Fibroblast of lung (primary cell): ENCODE results near the gene SCD5. TPM values are rescaled to one million over a fixed set of nuclear protein-coding genes. Genes with fewer than 3 reads are reported as not detected.

Experiments
- DNase-seq, 2 donors: peaks; one replicate each; pipeline versions ENCODE4 v3.0.0 to v3.0.0-alpha.2; 2010; ENCODE audit warnings: low read depth in 2 of 2
- H2AFZ ChIP-seq: 2 replicates; pipeline ENCODE4 v1.5.1; 2012; ENCODE audit warnings: low read length, control low read depth, inconsistent platforms
- H3K27ac ChIP-seq: 2 replicates; pipeline ENCODE4 v1.5.1; 2011; ENCODE audit warnings: low read length, control low read depth; ENCODE audit not compliant: insufficient read depth
- H3K27me3 ChIP-seq: 2 replicates; pipeline ENCODE4 v1.5.1; 2011; ENCODE audit warnings: mild to moderate bottlenecking, low read length; ENCODE audit not compliant: control insufficient read depth, insufficient read depth
- H3K36me3 ChIP-seq: 2 replicates; pipeline ENCODE4 v1.5.1; 2011; ENCODE audit warnings: low read length; ENCODE audit not compliant: control insufficient read depth, insufficient read depth
- H3K4me1 ChIP-seq: 2 replicates; pipeline ENCODE4 v1.5.1; 2011; ENCODE audit warnings: low read length; ENCODE audit not compliant: control insufficient read depth, insufficient read depth; ENCODE audit errors: extremely low read depth
- H3K4me2 ChIP-seq: 2 replicates; pipeline ENCODE4 v1.5.1; 2011; ENCODE audit warnings: low read length, control low read depth; ENCODE audit not compliant: insufficient read depth; ENCODE audit errors: extremely low read depth
- H3K4me3 ChIP-seq, 4 experiments: fragments of 200-600 bp in 1 of 4; sonication (generic) in 1 of 4; replicated peaks in 1 of 4; 2 replicates each; pipeline ENCODE4 v1.5.1; 2011 to 2016; ENCODE audit warnings: low read length in 4 of 4, low read depth in 3 of 4, mild to moderate bottlenecking in 3 of 4, control low read depth in 2 of 4, inconsistent platforms in 1 of 4, mixed read lengths in 1 of 4; ENCODE audit not compliant: insufficient read depth in 1 of 4; ENCODE audit errors: control extremely low read depth in 1 of 4
- H3K79me2 ChIP-seq: 2 replicates; pipeline ENCODE4 v1.5.1; 2012; ENCODE audit warnings: mild to moderate bottlenecking, low read length, inconsistent platforms; ENCODE audit not compliant: control insufficient read depth, insufficient read depth
- H3K9ac ChIP-seq: 2 replicates; pipeline ENCODE4 v1.5.1; 2011; ENCODE audit warnings: mild to moderate bottlenecking, low read length, control low read depth; ENCODE audit not compliant: insufficient read depth
- H3K9me3 ChIP-seq: 2 replicates; pipeline ENCODE4 v1.5.1; 2012; ENCODE audit warnings: low read depth, low read length; ENCODE audit not compliant: control insufficient read depth, insufficient read depth
- H4K20me1 ChIP-seq: 2 replicates; pipeline ENCODE4 v1.5.1; 2011; ENCODE audit warnings: low read length; ENCODE audit not compliant: control insufficient read depth, insufficient read depth; ENCODE audit errors: extremely low read depth
- CTCF ChIP-seq, 2 donors: IDR thresholded peaks in 1 of 2; conservative IDR thresholded peaks in 1 of 2; 1 replicate in 1 of 2; 2 replicates in 1 of 2; pipeline ENCODE4 v1.5.1; 2011 to 2012; ENCODE audit warnings: low read length in 2 of 2, control low read depth in 1 of 2, inconsistent platforms in 1 of 2, low read depth in 1 of 2, mild to moderate bottlenecking in 1 of 2
- EZH2 ChIP-seq: IDR thresholded peaks from 2 replicates; pipeline ENCODE4 v1.5.1; 2012; ENCODE audit warnings: low read length, control low read depth, mild to moderate bottlenecking; ENCODE audit errors: missing control alignments
- polyA plus RNA-seq, 2 donors: library from polyadenylated mRNA; depleted of rRNA in 1 of 2; stranded (reverse) in 1 of 2; unstranded in 1 of 2; fragments of >200 nt; gene quantifications; 2 replicates each; pipeline ENCODE4 v1.2.1, GENCODE V29; 2011 to 2012; ENCODE audit warnings: missing spikeins in 1 of 2
- total RNA-seq: library from RNA; depleted of rRNA; stranded (reverse); fragments of >200 nt; gene quantifications from 2 replicates; pipeline ENCODE4 v1.2.1, GENCODE V29; 2014

The SCD5 gene
- total and polyA plus RNA-seq, 2 donors (not counting 1 experiment from before 2014, with no cell fraction given), result 4.9 to 11.4 TPM

DNA sequence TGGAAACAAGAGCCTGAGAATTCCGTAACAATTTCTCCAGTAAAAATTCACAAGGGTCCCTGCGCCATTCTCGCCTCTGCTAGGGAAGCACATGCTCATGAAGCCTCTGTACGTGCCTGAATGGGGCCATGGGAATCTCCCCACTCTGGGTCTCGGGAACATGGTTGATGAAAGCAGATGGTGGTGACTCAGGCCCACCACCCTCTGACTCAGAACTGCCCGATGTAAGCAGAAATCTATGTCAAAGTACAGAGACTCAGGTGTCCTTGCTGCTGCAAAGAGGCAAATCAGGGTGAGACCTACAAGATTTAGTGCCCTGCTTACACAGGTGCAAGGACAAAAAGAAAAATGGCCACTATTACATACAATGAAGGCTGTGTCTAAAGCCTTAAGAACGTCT, 65.0 kb downstream of the SCD5 start:
- H3K9me3 ChIP-seq, result no peaks in the 10 kb centered on the region
- H2AFZ ChIP-seq, result no peak overlapping the region
- no peak overlapping the region for H3K4me2 ChIP-seq
- no peaks in the 10 kb centered on the region for H3K79me2 ChIP-seq
- TF ChIP-seq CTCF (conservative IDR thresholded peaks at IDR 0.05 in 1 of 2, IDR thresholded peaks at IDR 0.05 in 1 of 2; ENCODE audit: low read depth in 1 of 2, low read length in 2 of 2), result no peak
- no peak for TF ChIP-seq EZH2
- H3K4me1 ChIP-seq, result peaks cover 4% of the 10 kb centered on the region
- H4K20me1 ChIP-seq, result no peaks in the 10 kb centered on the region
- no peak overlapping the region for H3K27ac ChIP-seq
- no peaks in the 10 kb centered on the region for H3K36me3 ChIP-seq
- no peaks in the 10 kb centered on the region for H3K27me3 ChIP-seq
- no peak overlapping the region for H3K9ac ChIP-seq
- H3K4me3 ChIP-seq, result no peak overlapping the region
- peak; percentile 72 to 84 for DNase-seq

GRCh38 chr4:82728301-82728700, 70.3 kb downstream of the SCD5 start:
- Histone ChIP-seq H3K27ac (no peak overlapping the region), H3K4me1 (peaks cover 4% of the 10 kb centered on the region), H3K79me2 (no peaks in the 10 kb centered on the region), H2AFZ (no peak overlapping the region), H3K4me3 (no peak overlapping the region), H3K36me3 (no peaks in the 10 kb centered on the region), H3K4me2 (no peak overlapping the region), H3K9ac (no peak overlapping the region), H3K9me3 (no peaks in the 10 kb centered on the region), H4K20me1 (no peaks in the 10 kb centered on the region), H3K27me3 (no peaks in the 10 kb centered on the region)
- DNase-seq, result no peak
- TF ChIP-seq EZH2 (no peak), CTCF (conservative IDR thresholded peaks at IDR 0.05 in 1 of 2, IDR thresholded peaks at IDR 0.05 in 1 of 2; ENCODE audit: low read depth in 1 of 2, low read length in 2 of 2) (no peak)

DNA sequence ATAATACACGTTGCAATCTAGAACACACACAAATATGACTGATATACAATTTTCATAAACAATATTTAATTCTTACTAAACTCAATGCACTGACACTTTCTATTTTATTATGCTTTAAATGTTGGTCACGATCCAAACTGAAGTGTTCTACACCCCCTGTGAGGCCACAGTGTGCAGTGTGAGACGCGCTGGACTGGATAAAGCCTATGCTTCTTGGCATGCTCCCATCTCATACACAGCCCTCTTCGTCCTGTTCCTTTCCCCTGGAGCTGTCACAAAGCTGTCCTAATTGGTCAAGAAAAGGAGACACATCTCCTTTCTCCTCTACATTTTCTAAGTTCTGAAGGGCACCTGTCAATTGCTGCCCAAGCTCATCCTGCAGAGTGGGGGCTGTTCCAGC, 72.0 kb downstream of the SCD5 start:
- H3K9ac ChIP-seq, result no peak overlapping the region
- H3K36me3 ChIP-seq, result no peaks in the 10 kb centered on the region
- H3K79me2 ChIP-seq, result no peaks in the 10 kb centered on the region
- H4K20me1 ChIP-seq, result no peaks in the 10 kb centered on the region
- H3K9me3 ChIP-seq, result no peaks in the 10 kb centered on the region
- no peak overlapping the region for H3K27ac ChIP-seq
- H3K27me3 ChIP-seq, result no peaks in the 10 kb centered on the region
- no peak overlapping the region for H2AFZ ChIP-seq
- peaks cover 4% of the 10 kb centered on the region for H3K4me1 ChIP-seq
- no peak overlapping the region for H3K4me2 ChIP-seq
- no peak for TF ChIP-seq EZH2
- no peak for TF ChIP-seq CTCF (conservative IDR thresholded peaks at IDR 0.05 in 1 of 2, IDR thresholded peaks at IDR 0.05 in 1 of 2; ENCODE audit: low read depth in 1 of 2, low read length in 2 of 2)
- H3K4me3 ChIP-seq, result no peak overlapping the region
- DNase-seq, result no peak
